HG02973 (cell line): ENCODE measurements around the gene DGKZ.

ENCODE experiments used
- ATAC-seq: cut with Tn5 transposase; IDR thresholded peaks from one replicate; pipeline ENCODE4 v1.9.1; 2021; ENCODE audit warnings: moderate library complexity; ENCODE audit not compliant: unreplicated experiment

Gene DGKZ

DNA sequence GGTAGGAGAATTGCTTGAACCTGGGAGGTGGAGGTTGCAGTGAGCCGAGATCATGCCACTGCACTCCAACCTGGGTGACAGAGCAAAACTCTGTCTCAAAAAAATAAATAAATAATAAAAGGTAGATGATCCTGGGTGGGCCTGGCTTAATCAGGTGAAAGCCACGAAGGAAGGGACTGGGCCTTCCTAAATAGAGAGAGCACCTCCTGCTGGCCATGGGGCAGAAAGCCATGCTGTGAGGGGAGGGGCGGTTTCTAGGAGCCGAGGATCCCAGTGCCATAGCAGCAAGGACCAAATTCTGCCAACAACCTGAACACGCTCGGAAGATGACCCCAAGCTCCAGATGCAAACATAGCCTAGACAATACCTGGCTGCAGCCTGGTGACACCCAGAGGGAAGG is 24.5 kb upstream of the DGKZ start:
- ATAC-seq = no peak

DNA sequence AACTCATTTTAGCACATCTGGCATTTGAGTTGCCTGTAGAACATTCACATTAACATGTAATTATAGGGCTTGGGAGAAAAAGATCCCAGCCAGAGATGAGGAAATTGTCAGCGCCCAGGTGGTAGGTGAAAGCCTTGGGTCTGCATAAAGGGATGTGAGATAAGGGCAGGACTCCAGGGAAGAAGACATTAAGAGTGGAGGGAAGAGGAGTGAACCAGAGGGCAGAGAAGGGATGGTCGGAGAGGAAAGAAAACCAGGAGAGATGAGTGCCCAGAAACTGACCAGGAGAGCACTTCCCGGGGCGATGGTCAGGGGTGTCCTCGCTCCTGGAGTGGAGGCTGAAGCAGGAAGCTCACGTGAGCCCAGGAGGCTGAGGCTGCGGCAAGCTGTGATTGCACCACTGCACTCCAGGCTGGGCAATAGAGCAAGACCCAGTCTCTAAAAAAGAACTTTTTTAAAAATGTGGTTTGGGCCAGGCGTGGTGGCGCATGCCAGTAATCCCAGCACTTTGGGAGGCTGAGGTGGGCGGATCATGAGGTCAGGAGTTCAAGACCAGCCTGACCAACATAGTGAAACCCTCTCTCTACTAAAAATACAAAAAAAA is 20.3 kb upstream of the DGKZ start:
- ATAC-seq = no peak

DNA sequence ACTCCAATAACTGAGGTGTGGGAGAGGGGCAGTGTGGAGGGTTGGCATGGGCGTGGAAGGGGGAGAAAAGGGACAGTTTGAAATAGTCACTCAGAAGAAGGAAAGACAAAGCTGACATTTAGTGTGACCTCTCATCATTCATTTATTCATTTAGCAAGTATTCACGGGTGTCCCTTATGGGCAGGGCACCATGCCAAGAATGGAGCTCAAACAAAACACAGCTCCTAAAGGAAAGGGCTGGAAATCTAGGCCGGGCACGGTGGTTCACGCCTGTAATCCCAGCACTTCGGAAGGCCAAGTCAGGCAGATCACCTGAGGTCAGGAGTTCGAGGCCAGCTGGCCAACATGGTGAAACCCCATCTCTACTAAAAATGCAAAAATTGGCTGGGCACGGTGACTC is 19.4 kb upstream of the DGKZ start:
- no peak for ATAC-seq

DNA sequence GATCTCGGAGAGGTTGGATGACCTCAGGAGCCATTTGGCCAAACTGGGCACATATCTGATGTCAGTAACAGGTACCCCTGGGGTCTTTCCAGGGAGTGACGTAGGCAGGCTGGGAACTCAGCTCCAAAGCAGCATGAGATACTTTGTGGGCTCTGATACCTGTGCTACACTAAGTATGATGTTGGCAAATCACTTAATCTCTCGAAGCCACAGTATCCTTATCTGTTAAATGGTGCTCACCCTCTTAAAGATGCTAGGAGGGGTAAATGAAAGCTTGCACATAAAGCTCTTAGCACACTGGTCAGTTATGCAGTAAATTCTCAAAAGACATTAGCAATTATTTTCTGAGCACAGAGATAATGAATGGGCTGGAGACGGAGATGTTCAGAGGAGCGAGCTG is 17.1 kb upstream of the DGKZ start:
- no peak for ATAC-seq

DNA sequence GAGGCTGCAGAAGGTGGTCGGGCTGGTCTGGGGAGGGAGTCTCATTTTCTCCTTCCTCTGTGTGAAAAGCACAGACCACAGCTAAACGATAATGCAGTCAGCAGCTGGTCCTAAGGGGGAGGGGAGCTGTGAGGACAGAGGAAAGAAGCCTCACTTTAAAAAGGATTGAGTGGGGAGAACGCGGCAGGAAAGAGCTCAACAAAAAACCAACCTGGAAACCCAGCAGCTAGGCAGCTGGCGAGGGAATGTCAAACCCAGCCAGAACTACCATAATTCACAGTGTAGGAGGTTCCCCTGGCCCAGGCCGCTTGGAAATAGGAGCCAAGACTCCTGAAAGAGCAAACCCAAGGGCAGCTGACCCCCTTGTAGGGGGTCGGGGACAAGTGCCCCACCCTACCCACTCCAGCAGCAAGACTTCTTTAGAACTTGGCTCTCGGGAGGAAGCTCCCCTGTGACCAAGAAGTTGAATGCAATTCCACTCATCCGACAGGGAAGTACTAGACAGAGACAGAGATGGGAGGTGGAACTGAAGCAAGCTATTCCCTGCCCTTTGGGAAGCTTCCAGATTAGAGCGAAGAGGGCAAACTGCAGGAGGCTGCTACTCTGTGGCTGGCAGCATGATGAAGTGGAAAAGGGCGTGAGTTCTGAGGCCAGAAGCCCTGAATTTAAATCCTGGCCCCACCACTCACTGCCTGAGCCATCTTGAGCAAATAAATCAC is 16.5 kb upstream of the DGKZ start:
- no peak for ATAC-seq

DNA sequence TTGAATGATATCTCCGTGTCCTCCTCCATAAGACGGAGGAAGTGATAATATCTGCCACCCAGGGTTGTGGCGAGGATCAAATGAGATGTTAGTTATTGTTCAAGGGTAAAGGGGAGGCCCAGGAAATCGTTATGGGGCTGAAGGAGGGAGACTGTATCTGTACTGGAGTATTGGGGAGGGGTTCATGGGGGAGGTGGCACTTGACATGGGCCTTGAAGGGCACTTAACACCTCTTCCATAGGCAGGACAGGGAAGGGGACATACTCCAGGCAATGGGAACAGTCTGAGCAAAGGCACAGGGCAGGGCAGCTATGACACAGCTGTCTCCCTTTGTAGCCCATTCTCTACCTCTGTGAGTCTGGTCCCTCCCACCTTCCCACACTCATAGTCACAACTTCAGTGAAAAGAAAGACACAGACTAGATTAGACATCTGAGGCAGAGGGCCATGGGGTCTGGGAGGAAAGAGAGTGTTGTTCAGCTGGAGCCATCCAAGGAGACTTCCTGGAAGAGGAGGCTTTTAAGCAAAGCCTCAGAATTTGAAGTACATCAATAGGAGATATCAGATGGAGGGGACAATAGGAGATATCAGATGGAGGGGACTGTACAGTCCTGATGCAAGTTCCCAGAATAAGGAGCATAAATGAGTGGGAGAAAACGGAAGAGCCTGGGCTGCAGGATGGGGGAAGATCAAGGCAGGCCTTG is 15.8 kb upstream of the DGKZ start:
- no peak for ATAC-seq

DNA sequence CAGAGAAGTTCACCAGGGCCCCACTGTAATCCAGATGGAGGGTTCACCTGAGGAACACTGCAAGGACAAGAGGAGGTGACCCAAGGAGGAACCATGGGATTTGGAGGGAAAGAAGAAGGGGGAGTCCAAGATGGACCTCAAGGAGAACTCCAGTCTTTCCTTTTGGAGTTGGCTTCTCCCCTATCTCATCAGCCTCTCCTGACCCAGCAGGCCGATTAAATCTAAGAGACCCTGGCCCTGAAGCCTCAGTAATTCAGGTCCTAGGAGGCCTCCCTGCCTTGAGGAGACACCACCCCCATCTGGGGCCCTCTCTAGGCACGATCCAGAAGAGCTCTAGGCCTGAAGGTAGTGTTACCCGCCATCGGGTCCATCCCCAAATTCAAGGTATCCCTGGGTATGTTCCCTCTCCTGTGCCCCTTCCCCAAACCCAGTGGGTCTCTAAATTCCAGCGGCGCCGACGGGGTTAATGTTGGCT is 15.1 kb upstream of the DGKZ start:
- no peak for ATAC-seq

DNA sequence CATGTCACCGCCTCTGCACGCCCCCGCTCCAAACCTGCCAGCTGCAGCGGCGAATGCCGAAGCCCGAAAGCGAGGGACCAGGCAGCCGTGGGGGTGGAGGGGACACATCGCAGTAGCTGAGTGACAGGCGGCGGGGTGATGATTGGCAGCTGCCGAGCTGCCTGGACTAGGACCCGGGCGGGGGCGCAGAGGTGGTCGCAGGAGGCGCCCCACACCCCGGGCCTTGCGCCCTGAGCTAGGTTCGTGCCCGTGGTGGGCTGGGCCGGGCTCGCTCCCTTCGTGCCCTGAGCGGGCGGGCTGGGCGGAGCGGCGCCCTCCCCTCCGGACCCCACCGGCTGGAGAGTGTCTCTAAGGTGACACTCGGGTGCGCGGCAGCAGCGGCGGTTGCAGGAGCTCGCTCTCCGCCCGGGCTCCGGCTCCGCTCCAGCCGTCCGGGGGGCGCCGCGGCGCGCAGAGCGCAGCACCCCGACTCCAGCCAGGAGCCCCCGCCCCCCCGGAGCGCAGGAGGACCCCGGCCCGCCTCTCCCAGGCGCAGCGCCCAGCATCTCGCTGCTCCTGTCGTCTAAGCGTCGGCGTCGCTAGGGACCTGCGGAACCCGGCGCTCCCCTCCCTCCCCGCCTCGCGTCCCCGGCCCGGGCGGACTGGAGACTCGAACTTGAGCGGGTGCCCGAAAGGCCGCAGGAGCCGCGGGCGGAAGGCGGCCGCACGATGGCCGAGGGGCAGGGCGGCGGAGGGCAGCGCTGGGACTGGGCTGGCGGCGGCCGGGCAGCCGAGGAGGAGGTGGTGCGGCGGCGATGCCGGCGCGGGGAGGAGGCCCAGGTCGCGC is 14.5 kb upstream of the DGKZ start:
- no peak for ATAC-seq

DNA sequence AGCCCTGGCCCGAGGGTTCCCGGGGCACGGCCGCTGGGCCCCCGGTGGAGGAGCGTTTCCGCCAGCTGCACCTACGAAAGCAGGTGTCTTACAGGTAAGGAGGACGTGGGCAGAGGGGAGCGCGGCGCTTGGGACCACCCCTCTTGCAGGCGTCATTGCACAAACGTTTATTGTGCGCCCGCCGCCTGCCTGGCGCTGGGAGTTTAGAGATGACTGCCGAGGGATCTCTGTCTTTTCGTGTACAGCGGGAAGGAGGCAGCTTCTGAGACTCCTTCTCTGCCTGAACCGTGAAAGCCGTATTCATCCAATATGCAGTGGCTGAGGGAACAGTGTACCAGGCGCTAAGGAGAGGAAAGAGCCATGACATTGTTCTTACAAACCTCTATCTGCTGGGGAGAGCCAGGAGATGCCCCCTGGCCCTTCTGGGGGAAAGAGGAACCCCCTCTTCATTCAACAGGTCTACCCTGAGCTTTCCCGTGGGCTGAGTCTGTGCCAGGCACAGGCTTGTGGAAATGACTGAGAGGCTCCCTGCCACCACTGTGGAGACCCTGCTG is 13.8 kb upstream of the DGKZ start:
- no peak for ATAC-seq

DNA sequence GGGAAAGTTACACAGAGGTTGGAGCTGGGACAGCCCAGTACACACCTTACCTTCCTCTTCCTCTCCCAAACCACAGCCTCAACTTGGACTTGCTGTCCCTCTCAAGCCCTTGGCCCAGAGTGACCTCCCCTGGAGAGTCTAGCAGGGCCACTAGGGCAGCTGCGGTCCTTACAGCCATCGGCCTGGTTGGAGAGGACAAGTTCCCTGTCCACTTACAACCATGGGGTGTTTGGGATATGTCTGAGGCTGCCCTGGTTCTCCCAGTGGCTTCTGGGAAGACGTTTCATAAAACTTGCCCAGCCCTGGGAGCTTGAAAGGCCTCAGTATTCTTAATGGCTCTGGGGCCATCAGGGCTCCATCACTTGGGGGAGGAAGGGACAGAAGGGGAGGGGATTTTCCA is 13.1 kb upstream of the DGKZ start:
- no peak for ATAC-seq

DNA sequence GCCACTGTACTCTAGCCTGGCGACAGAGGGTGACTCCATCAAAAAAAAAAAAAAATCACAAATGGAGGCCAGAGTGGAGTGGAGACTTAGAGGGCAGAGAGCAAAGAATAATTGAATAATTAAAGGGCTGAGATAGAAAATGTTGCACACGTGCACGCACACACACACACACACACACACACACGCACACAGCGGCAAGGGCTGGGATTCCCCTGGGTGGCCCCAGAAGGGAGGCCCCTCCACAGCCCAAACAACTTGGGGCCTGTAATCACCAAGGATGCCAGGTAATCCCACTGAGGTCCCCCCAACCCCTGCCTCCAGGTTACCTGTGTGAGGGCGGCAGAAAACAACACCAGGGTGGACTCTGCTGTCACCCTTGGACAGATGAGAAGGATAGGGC is 12.0 kb upstream of the DGKZ start:
- ATAC-seq = no peak

DNA sequence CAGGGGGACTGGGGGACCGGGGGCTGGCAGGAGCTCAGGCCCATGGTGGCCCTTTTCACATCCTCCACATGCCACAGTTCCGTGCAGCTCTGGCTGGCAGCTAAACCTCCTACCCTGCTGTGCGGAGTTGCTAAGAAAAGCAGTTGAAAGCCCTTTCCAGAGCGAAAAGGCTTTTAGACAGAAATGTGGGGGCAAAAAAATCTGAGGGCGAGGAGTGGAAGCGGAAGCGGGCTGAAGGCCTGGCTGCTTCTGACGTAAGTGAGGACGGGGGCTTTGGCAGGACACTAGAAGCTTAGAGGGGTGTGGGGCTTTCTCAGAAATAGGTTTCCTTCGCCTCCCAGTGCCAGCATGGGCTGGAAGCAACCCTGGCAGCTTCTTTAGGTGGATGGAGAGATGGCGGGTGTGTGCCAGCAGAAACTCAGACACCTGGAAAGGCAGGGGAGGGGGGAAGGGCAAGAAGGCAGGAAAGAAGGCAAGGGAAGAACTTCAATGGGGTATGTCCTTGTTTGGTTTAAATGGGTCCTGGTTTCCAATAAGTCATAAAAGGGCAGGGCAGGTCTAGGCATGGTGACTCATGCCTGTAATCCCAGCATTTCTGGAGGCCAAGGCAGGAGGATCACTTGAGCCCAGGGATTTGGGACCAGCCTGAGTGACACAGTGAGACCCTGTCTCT is 11.2 kb upstream of the DGKZ start:
- no peak for ATAC-seq

DNA sequence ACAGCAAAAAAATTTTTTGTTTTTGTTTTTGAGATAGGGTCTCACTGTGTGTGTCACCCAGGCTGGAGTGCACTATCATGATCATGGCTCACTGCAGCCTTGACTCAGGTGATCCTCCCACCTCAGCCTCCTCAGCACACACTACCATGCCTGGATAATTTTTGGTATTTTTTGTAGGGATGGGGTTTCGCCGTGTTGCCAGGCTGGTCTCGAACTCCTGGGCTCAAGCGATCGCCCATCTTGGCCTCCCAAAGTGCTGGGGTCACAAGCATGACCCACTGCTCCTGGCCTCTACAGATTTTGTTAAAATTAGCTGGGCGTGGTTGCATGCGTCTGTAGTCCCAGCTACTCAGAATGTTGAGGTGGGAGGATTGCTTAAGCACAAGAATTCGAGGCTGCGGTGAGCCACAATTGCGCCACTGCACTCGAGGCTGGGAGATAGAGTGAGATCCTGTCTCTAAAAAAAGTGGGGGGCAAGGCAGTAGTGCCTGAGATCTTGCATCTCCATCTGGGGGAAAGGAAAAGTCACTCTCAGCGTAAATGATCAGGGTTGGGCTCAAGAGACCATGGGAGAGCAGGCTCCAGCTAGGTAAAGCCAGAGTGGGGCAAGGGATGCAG is 10.6 kb upstream of the DGKZ start:
- ATAC-seq = no peak

DNA sequence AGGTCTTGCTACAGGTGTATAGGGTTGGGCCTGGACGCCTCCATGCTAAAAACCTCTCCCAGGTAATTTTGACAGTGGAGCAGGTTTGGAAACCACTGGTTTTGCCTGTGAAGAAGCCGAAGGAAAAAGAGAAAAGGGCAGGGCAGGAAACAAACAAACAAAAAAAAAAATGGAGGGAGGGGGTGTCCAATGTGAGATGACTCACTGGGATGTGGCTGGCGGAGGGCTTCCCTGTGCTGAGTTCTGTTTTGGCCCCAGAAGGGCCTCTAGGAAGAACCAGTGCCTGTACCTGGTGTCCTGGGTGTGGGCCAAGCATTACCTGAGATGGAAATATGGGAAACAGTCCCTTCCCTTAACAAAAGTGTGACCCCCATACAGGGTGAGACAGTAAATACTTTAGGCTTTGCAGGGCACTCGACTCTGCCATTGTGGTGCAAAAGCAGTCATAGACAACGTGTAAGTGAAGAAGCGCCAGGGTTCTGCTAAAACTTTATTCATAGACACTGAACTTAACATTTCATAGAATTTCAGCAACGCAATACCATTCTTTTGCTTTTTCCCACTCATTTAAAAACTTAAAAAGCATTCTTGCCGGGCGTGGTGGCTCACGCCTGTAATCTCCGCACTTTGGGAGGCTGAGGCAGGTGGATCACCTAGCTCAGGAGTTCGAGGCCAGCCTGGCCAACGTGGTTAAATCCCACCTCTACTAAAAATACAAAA is 9.5 kb upstream of the DGKZ start:
- ATAC-seq = no peak

DNA sequence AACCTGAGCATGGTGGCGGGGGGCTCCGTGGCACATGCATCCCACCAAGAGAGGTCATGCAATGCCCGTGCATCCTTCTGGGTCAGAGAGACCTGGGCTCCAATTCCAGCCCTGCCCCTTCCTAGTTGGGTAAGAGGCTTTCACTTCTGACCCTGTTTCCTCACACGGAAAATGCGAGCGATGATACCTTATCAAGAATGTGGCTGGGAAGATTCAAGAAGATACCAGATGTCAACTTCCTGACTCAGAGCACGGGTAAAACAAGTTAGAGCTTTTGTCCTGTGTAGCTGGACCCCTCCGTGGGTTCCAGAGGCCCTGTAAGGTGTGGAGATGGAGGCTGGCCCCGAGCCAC is 8.7 kb upstream of the DGKZ start:
- no peak for ATAC-seq

DNA sequence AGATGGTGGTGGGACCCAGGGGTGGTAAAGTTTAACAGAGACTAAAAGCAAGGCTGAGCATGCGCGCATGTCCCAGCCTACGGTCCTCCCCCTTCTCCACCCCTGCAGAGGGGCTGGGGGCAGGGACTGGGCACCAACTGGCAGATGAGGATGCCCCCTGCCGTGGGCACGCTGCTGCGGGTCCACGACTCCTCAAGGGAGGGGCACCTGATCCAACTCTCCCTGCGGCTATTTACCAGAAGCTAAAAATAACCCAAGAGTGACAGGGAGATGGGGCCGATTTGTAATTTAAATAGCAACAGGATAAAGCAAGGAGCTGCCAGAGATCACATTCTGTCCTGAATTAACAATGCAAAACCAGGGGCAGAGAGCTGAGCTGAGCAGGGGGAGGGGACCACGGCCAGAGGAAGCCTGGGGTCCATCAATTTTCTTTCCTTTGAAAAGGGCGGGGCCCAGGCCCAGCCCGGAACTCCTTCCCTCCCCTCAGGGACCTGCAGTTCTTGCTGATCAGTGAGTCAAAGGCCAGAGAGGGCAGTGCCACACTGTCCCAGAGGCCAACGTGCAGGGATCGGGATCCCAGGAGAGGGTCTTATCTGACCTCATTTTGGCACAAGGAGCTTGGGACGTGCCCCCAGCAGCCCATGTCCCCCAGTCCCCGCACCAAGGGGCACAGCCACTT is 8.1 kb upstream of the DGKZ start:
- no peak for ATAC-seq

DNA sequence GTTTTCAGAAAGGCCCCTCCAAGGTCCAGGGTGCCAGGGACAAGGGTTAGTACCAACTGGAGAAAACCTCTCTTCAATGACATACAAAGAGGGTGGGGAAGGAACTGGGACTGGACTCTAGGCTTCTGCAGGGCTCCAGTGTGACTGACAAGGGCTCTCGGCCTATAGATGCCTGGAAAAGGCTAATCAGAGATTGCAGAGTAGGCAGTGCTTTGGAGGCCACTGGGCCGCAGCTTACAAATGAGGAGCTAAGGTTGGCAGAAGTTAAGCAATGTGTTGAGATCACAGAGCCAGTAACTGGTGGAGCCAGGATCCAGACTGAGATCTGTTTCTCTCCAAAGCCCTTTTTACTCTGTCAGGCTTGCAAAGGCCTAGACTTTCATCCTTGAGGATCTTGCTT is 7.4 kb upstream of the DGKZ start:
- no peak for ATAC-seq

DNA sequence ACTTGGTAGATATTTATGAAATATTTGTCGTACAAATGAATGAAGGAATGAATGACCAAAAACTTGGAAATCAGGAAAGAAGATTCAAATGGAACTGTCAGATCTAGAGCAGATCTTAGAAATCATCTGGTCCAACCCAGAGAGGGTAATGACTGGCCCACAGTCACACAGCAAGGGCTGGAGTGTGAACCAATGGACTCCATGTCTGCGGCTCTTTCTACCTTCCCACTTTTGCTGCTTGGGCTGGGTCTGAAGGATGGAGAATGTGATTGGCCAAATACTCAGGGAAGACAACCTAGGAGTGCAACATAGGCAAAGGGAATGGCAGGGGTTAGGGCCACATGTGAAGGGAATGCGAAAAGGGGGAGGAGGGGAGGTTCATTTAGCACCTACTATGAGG is 5.8 kb upstream of the DGKZ start:
- no peak for ATAC-seq

DNA sequence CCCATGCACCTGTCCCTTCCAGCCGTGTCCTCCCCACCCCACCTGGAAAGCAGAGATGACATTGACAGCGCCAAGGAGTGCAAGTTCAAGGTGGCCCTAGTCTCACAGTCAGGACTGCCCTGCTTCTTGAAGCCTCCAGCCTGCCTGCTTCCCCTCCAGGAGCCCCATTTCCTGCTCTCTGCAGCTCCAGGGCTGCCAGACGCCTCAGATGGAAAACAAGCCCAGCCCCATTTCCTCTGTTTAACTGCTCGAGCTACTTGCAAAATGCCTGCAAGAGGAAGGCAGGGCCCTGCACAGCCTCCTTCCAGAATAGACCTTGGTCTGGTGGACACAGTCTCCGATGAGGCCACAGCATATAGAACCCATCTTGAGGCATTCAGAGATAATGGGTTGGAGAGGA is 5.0 kb upstream of the DGKZ start:
- no peak for ATAC-seq
